Lower lobe of right lung (tissue), 2 donors: Measurements from ENCODE around the gene KAT7. TPM values are rescaled to one million over a fixed set of nuclear protein-coding genes. Genes with fewer than 3 reads are reported as not detected.

Experiments
- ATAC-seq, 2 donors: fragments of 200-7000 bp; cut with Tn5 transposase; one replicate each; pipeline ENCODE4 v1.9.1; 2020 to 2022; ENCODE audit warnings: mild to moderate bottlenecking in 2 of 2, moderate library complexity in 2 of 2
- DNase-seq: peaks from one replicate; pipeline ENCODE4 v3.0.0-alpha.2; 2020
- H3K27ac ChIP-seq: fragments of 200-600 bp; one replicate; pipeline ENCODE4 v1.8.0; 2022
- H3K27me3 ChIP-seq: fragments of 200-600 bp; one replicate; pipeline ENCODE4 v1.8.0; 2022; ENCODE audit warnings: low read depth
- H3K36me3 ChIP-seq: fragments of 200-600 bp; one replicate; pipeline ENCODE4 v1.8.0; 2022; ENCODE audit warnings: mild to moderate bottlenecking
- H3K4me1 ChIP-seq: fragments of 200-600 bp; one replicate; pipeline ENCODE4 v1.8.0; 2022
- H3K4me3 ChIP-seq: fragments of 200-600 bp; one replicate; pipeline ENCODE4 v1.8.0; 2022; ENCODE audit warnings: mild to moderate bottlenecking
- H3K9me3 ChIP-seq: fragments of 200-600 bp; one replicate; pipeline ENCODE4 v1.8.0; 2022
- CTCF ChIP-seq: fragments of 200-600 bp; IDR thresholded peaks from one replicate; pipeline ENCODE4 v1.8.0; 2022; ENCODE audit warnings: antibody characterized with exemption, mild to moderate bottlenecking
- intact Hi-C: fragments of 100-400 bp; cut with DNase I; formaldehyde crosslinking; loops from one replicate; pipeline ENCODE4 v1.11.0; 2022
- total RNA-seq: library from RNA; stranded (reverse); fragmentation: NEBNext Ultra II Directional; extraction: Animal tissue kit (Norgen Biotek cat#: 25700); gene quantifications from one replicate; pipeline ENCODE4 v1.2.1, GENCODE V29; 2021
- donor health status: DM: no; HTN: yes; CAD: no; lungs with severe emphysema.

Gene KAT7
- total RNA-seq, 1 donor from 2014 or later = 56.7 TPM

- DNase-seq = no peak
- Histone ChIP-seq H3K9me3 (no peaks in the 10 kb centered on the region), H3K27me3 (no peaks in the 10 kb centered on the region), H3K36me3 (no peaks in the 10 kb centered on the region), H3K4me1 (peaks cover 2% of the 10 kb centered on the region), H3K27ac (no peak overlapping the region), H3K4me3 (no peak overlapping the region)
- intact Hi-C loops = no loop called here
- ATAC-seq = no peak
- no peak for TF ChIP-seq CTCF
These were observed 38.8 kb upstream of the KAT7 start for GRCh38 chr17:49749730-49750129.

GRCh38 chr17:49752508-49752907 lies 36.0 kb upstream of the KAT7 start:
- no peak for DNase-seq
- no peak overlapping the region for H3K4me3 ChIP-seq
- no peak overlapping the region for H3K27ac ChIP-seq
- H3K4me1 ChIP-seq = peaks cover 26% of the 10 kb centered on the region
- no peaks in the 10 kb centered on the region for H3K36me3 ChIP-seq
- H3K9me3 ChIP-seq = no peaks in the 10 kb centered on the region
- no peaks in the 10 kb centered on the region for H3K27me3 ChIP-seq
- ATAC-seq = no peak
- intact Hi-C loops = no loop called here
- no peak for TF ChIP-seq CTCF

GRCh38 chr17:49753959-49754391 lies 34.5 kb upstream of the KAT7 start:
- DNase-seq (no peak), ATAC-seq (peak in 1 of 2 donors; percentile 39)
- Histone ChIP-seq H3K4me1 (peaks cover 26% of the 10 kb centered on the region), H3K9me3 (no peaks in the 10 kb centered on the region), H3K27me3 (no peaks in the 10 kb centered on the region), H3K36me3 (no peaks in the 10 kb centered on the region), H3K4me3 (no peak overlapping the region), H3K27ac (no peak overlapping the region)
- intact Hi-C loops = no loop called here
- TF ChIP-seq CTCF = no peak

DNA sequence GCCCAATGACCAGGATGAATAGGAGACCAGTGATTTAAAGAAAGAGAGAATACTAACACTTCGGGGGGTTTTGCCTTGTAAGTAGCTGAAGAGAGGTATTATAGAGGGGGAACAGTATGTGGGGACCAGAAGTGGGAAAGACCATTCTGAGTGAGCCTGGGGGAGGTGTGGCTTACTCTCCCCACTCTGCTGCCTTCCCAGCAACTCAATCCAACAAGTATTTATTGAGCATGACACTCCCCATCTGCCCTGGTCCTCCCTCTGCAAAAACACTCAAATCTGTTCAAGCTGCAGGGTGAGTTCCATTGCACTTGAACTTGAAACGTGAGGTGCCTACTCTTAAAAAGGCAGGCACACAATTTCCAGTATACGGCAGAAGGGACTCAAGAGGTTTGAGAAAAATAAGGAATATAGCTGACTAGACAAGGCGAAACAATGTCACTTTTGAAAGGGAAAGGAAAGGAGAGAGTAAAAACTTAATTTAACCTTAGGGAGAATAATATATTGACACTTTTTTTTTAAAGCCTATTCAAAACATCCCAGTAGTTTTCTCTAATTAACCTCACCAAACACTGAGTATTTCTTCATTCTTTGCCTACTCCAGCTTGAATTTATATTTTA lies 32.7 kb upstream of the KAT7 start:
- Histone ChIP-seq H3K4me3 (no peak overlapping the region), H3K36me3 (no peaks in the 10 kb centered on the region), H3K4me1 (peaks cover 27% of the 10 kb centered on the region), H3K27me3 (no peaks in the 10 kb centered on the region), H3K9me3 (no peaks in the 10 kb centered on the region), H3K27ac (peak overlapping the region; percentile 3)
- ATAC-seq (peak; percentile 87 to 88), DNase-seq (no peak)
- intact Hi-C loops = no loop called here
- no peak for TF ChIP-seq CTCF

- intact Hi-C loops = no loop called here
- ATAC-seq (no peak), DNase-seq (no peak)
- Histone ChIP-seq H3K27ac (peak overlapping the region; percentile 3), H3K27me3 (no peaks in the 10 kb centered on the region), H3K4me3 (no peak overlapping the region), H3K4me1 (peaks cover 32% of the 10 kb centered on the region), H3K36me3 (no peaks in the 10 kb centered on the region), H3K9me3 (no peaks in the 10 kb centered on the region)
- TF ChIP-seq CTCF = no peak
These were observed 31.9 kb upstream of the KAT7 start for GRCh38 chr17:49756323-49757150.
